HepG2 (cell line): ENCODE results near the gene ZIC3. TPM values are rescaled to one million over a fixed set of nuclear protein-coding genes. Genes with fewer than 3 reads are reported as not detected.

Experiments
- ATAC-seq: fragments of 200-7000 bp; cut with Tn5 transposase; 3 replicates; pipeline ENCODE4 v1.9.1; 2020; ENCODE audit warnings: mild to moderate bottlenecking, moderate library complexity
- BruUV-seq: library from RNA; stranded (reverse); fragments of 400-500 nt; replicated peaks from 2 replicates; lab custom pipeline; 2021; lab: Mats Ljungman, UMichigan
- CTCF ChIA-PET: fragments of 300-600 bp; formaldehyde crosslinking; extraction: SDS; loops from one replicate; lab custom pipeline; 2021; ENCODE audit warnings: low total read pairs, inconsistent platforms, low intra/inter-chr PET ratio; lab: Yijun Ruan, JAX
- POLR2A ChIA-PET: fragments of 350-600 bp; sonication (Branson Sonifier 250); formaldehyde crosslinking; loops from one replicate; lab custom pipeline; 2020; ENCODE audit warnings: antibody characterized with exemption, inconsistent platforms; lab: Yijun Ruan, JAX
- DNase-seq: peaks from one replicate; pipeline ENCODE4 v3.0.0-alpha.2; 2015; ENCODE audit warnings: low spot score
- FAIRE-seq: peaks from 3 replicates; lab custom pipeline; 2011; peaks lifted over from hg19 to GRCh38; lab: Jason Lieb, UNC
- H2AFZ ChIP-seq: one replicate; pipeline ENCODE4 v1.6.1; 2011; ENCODE audit warnings: low read length, inconsistent platforms
- H3K27ac ChIP-seq: fragments of 300-600 bp; 3 replicates; pipeline ENCODE4 v1.8.0; 2011; ENCODE audit warnings: mixed run types, mild to moderate bottlenecking, mixed read lengths, low read length, inconsistent platforms; ENCODE audit not compliant: insufficient read depth; ENCODE audit errors: extremely low read length
- H3K27me3 ChIP-seq, 2 experiments: fragments of 200-600 bp in 1 of 2; 2 replicates in 1 of 2; 3 replicates in 1 of 2; pipeline versions ENCODE4 v1.6.0 to v1.8.0; 2011; ENCODE audit warnings: low read length in 2 of 2, mild to moderate bottlenecking in 2 of 2, moderate library complexity in 2 of 2, inconsistent platforms in 1 of 2; ENCODE audit not compliant: insufficient read depth in 2 of 2, control insufficient read depth in 1 of 2
- H3K36me3 ChIP-seq, 2 experiments: fragments of 200-600 bp in 1 of 2; replicated peaks in 1 of 2; 2 replicates in 1 of 2; 3 replicates in 1 of 2; pipeline versions ENCODE4 v1.5.1 to v1.8.0; 2011; ENCODE audit warnings: low read length in 2 of 2, inconsistent platforms in 1 of 2; ENCODE audit not compliant: insufficient read depth in 2 of 2, control insufficient read depth in 1 of 2
- H3K4me1 ChIP-seq: 2 replicates; pipeline ENCODE4 v1.5.1; 2012; ENCODE audit warnings: low read length, inconsistent platforms; ENCODE audit not compliant: insufficient read depth
- H3K4me2 ChIP-seq: 2 replicates; pipeline ENCODE4 v1.6.0; 2011; ENCODE audit warnings: low read depth, low read length, inconsistent platforms
- H3K4me3 ChIP-seq, 3 experiments: fragments of 200-600 bp in 1 of 3; sonication (generic), shearing (Covaris generic) in 1 of 3; replicated peaks in 1 of 3; 2 replicates each; pipeline ENCODE4 v1.5.1; 2011 to 2016; ENCODE audit warnings: low read length in 3 of 3, inconsistent platforms in 2 of 3, low read depth in 2 of 3, mild to moderate bottlenecking in 2 of 3, control low read depth in 1 of 3, mixed read lengths in 1 of 3; ENCODE audit not compliant: insufficient read depth in 1 of 3
- H3K79me2 ChIP-seq: one replicate; pipeline ENCODE4 v1.6.1; 2011; ENCODE audit warnings: low read length, inconsistent platforms; ENCODE audit not compliant: insufficient read depth
- H3K9ac ChIP-seq: 2 replicates; pipeline ENCODE4 v1.6.0; 2011; ENCODE audit warnings: mild to moderate bottlenecking, low read depth, low read length, inconsistent platforms; ENCODE audit not compliant: insufficient read depth
- H3K9me3 ChIP-seq: 2 replicates; pipeline ENCODE4 v1.5.1; 2012; ENCODE audit warnings: mild to moderate bottlenecking, low read length
- H4K20me1 ChIP-seq: 2 replicates; pipeline ENCODE4 v1.6.0; 2011; ENCODE audit warnings: inconsistent platforms, mild to moderate bottlenecking, low read length, moderate library complexity; ENCODE audit not compliant: insufficient read depth
- ELF3 ChIP-seq: IDR thresholded peaks from 2 replicates; pipeline ENCODE4 v1.6.1; 2016; ENCODE audit warnings: missing genetic modification reagents, missing compliant biosample characterization
- MTF2 ChIP-seq: sonication (generic); formaldehyde crosslinking; IDR thresholded peaks from 2 replicates; pipeline ENCODE4 v1.5.0; 2020; ENCODE audit warnings: missing genetic modification reagents, borderline replicate concordance
- THAP7 ChIP-seq: sonication (generic); formaldehyde crosslinking; IDR thresholded peaks from 2 replicates; pipeline ENCODE4 v1.8.1; 2023; ENCODE audit warnings: mild to moderate bottlenecking, missing genetic modification reagents
- ZBTB34 ChIP-seq: sonication (generic); formaldehyde crosslinking; IDR thresholded peaks from 2 replicates; pipeline ENCODE4 v1.8.0; 2022; ENCODE audit warnings: mild to moderate bottlenecking, missing genetic modification reagents
- ZNF746 ChIP-seq: sonication (generic); formaldehyde crosslinking; IDR thresholded peaks from 2 replicates; pipeline ENCODE4 v1.8.0; 2022; ENCODE audit warnings: mild to moderate bottlenecking, missing genetic modification reagents
- ZNF770 ChIP-seq: sonication (generic); formaldehyde crosslinking; IDR thresholded peaks from 2 replicates; pipeline ENCODE4 v1.5.0; 2020; ENCODE audit warnings: mild to moderate bottlenecking, missing genetic modification reagents
- ZNF841 ChIP-seq: sonication (generic); formaldehyde crosslinking; IDR thresholded peaks from 2 replicates; pipeline ENCODE4 v1.8.1; 2023; ENCODE audit warnings: missing genetic modification reagents, borderline replicate concordance
- WGBS: methylation state at CpG from one replicate; pipeline ENCODE4 v1.1.6; 2017; ENCODE audit warnings: low lambda C conversion rate; 5-methylcytosine and 5-hydroxymethylcytosine counted together
- in situ Hi-C: cut with HindIII; loops from 2 replicates; pipeline ENCODE4 v1.10.0; 2017; ENCODE audit warnings: low pct_unique_long_range_greater_than_20kb; ENCODE audit not compliant: extremely low pct_ligation_motif_present
- intact Hi-C: fragments of 100-400 bp; cut with micrococcal nuclease; formaldehyde crosslinking; loops from one replicate; pipeline ENCODE4 v1.10.0; 2022; ENCODE audit not compliant: unreplicated experiment
- polyA plus RNA-seq, 8 experiments: library from polyadenylated mRNA; depleted of rRNA in 3 of 8; stranded (reverse) in 7 of 8; unstranded in 1 of 8; fragments of >200 nt; fragmentation: Illumina TruSeq in 4 of 8; extraction: Trizol in 4 of 8; gene quantifications; 2 replicates each; pipeline versions ENCODE4 v1.2.1 to v1.2.3, GENCODE V29; 2011 to 2016; ENCODE audit warnings: low read depth in 4 of 8, missing spikeins in 1 of 8, mixed read lengths in 1 of 8; ENCODE audit not compliant: insufficient read depth in 1 of 8
- total RNA-seq, 5 experiments: library from RNA; depleted of rRNA; stranded (reverse); fragments of >200 nt; fragmentation: Illumina TruSeq; extraction: Trizol; gene quantifications; 2 replicates each; pipeline ENCODE4 v1.2.3, GENCODE V29; 2016; ENCODE audit warnings: low read depth in 1 of 5
- TF ChIP-seq, protein P1 (sequence below): sonication (generic); formaldehyde crosslinking; IDR thresholded peaks from 2 replicates; pipeline ENCODE4 v1.5.0; 2020; ENCODE audit warnings: missing genetic modification reagents
- TF ChIP-seq, protein P2 (sequence below): sonication (generic); formaldehyde crosslinking; IDR thresholded peaks from 2 replicates; pipeline ENCODE4 v1.4.0; 2020; ENCODE audit warnings: missing genetic modification reagents
- TF ChIP-seq, protein P3 (sequence below): sonication (generic); formaldehyde crosslinking; IDR thresholded peaks from 2 replicates; pipeline ENCODE4 v1.4.0; 2020; ENCODE audit warnings: missing genetic modification reagents

The ZIC3 gene
- total and polyA plus RNA-seq, 2 of the 13 experiments (the other 11 are each of a cell fraction or from before 2014, with no cell fraction given), result not detected

GRCh38 chrX:137547291-137547690, 18.6 kb upstream of the ZIC3 start:
- no TSS peak for BruUV-seq
- TF ChIP-seq, protein P1, sequence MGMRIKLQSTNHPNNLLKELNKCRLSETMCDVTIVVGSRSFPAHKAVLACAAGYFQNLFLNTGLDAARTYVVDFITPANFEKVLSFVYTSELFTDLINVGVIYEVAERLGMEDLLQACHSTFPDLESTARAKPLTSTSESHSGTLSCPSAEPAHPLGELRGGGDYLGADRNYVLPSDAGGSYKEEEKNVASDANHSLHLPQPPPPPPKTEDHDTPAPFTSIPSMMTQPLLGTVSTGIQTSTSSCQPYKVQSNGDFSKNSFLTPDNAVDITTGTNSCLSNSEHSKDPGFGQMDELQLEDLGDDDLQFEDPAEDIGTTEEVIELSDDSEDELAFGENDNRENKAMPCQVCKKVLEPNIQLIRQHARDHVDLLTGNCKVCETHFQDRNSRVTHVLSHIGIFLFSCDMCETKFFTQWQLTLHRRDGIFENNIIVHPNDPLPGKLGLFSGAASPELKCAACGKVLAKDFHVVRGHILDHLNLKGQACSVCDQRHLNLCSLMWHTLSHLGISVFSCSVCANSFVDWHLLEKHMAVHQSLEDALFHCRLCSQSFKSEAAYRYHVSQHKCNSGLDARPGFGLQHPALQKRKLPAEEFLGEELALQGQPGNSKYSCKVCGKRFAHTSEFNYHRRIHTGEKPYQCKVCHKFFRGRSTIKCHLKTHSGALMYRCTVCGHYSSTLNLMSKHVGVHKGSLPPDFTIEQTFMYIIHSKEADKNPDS (CRISPR knock-in tag), result no peak
- TF ChIP-seq, protein P2, sequence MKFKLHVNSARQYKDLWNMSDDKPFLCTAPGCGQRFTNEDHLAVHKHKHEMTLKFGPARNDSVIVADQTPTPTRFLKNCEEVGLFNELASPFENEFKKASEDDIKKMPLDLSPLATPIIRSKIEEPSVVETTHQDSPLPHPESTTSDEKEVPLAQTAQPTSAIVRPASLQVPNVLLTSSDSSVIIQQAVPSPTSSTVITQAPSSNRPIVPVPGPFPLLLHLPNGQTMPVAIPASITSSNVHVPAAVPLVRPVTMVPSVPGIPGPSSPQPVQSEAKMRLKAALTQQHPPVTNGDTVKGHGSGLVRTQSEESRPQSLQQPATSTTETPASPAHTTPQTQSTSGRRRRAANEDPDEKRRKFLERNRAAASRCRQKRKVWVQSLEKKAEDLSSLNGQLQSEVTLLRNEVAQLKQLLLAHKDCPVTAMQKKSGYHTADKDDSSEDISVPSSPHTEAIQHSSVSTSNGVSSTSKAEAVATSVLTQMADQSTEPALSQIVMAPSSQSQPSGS, result no peak
- TF ChIP-seq, protein P3, sequence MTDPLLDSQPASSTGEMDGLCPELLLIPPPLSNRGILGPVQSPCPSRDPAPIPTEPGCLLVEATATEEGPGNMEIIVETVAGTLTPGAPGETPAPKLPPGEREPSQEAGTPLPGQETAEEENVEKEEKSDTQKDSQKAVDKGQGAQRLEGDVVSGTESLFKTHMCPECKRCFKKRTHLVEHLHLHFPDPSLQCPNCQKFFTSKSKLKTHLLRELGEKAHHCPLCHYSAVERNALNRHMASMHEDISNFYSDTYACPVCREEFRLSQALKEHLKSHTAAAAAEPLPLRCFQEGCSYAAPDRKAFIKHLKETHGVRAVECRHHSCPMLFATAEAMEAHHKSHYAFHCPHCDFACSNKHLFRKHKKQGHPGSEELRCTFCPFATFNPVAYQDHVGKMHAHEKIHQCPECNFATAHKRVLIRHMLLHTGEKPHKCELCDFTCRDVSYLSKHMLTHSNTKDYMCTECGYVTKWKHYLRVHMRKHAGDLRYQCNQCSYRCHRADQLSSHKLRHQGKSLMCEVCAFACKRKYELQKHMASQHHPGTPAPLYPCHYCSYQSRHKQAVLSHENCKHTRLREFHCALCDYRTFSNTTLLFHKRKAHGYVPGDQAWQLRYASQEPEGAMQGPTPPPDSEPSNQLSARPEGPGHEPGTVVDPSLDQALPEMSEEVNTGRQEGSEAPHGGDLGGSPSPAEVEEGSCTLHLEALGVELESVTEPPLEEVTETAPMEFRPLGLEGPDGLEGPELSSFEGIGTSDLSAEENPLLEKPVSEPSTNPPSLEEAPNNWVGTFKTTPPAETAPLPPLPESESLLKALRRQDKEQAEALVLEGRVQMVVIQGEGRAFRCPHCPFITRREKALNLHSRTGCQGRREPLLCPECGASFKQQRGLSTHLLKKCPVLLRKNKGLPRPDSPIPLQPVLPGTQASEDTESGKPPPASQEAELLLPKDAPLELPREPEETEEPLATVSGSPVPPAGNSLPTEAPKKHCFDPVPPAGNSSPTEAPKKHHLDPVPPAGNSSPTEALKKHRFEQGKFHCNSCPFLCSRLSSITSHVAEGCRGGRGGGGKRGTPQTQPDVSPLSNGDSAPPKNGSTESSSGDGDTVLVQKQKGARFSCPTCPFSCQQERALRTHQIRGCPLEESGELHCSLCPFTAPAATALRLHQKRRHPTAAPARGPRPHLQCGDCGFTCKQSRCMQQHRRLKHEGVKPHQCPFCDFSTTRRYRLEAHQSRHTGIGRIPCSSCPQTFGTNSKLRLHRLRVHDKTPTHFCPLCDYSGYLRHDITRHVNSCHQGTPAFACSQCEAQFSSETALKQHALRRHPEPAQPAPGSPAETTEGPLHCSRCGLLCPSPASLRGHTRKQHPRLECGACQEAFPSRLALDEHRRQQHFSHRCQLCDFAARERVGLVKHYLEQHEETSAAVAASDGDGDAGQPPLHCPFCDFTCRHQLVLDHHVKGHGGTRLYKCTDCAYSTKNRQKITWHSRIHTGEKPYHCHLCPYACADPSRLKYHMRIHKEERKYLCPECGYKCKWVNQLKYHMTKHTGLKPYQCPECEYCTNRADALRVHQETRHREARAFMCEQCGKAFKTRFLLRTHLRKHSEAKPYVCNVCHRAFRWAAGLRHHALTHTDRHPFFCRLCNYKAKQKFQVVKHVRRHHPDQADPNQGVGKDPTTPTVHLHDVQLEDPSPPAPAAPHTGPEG (CRISPR knock-in tag), result no peak
- TF ChIP-seq ZNF746 (CRISPR knock-in tag), result no peak
- no peak for TF ChIP-seq MTF2 (CRISPR knock-in tag)
- no peak for TF ChIP-seq THAP7 (CRISPR knock-in tag)
- no peak for TF ChIP-seq ELF3 (CRISPR knock-in tag)
- TF ChIP-seq ZNF841 (CRISPR knock-in tag), result no peak
- TF ChIP-seq ZBTB34, result no peak
- TF ChIP-seq ZNF770 (CRISPR knock-in tag), result no peak

More at GRCh38 chrX:137547291-137547690, 18.6 kb upstream of the ZIC3 start:
- H3K9me3 ChIP-seq, result no peaks in the 10 kb centered on the region
- DNase-seq, result no peak
- ChIA-PET CTCF (no interaction called here), POLR2A (no interaction called here)
- in situ Hi-C loops, result no loop called here
- intact Hi-C loops, result no loop called here
- no peak overlapping the region for H3K9ac ChIP-seq
- H2AFZ ChIP-seq, result no peak overlapping the region
- FAIRE-seq, result no peak
- H3K27ac ChIP-seq, result no peak overlapping the region
- H3K4me1 ChIP-seq, result no peaks in the 10 kb centered on the region
- no peak for ATAC-seq
- H3K4me2 ChIP-seq, result no peak overlapping the region
- no peaks in the 10 kb centered on the region for H3K36me3 ChIP-seq
- no peak overlapping the region for H3K4me3 ChIP-seq
- no CpG with 5 or more reads among the region's 28 CpGs for WGBS
- H3K27me3 ChIP-seq, result peaks cover 0 to 2% of the 10 kb centered on the region in 2 experiments; a peak in 2 of 5 replicates
- no peaks in the 10 kb centered on the region for H4K20me1 ChIP-seq
- H3K79me2 ChIP-seq, result no peaks in the 10 kb centered on the region
